A549 (cell line): Measurements from ENCODE around the gene OR13C8. TPM values are rescaled to one million over a fixed set of nuclear protein-coding genes. Genes with fewer than 3 reads are reported as not detected.
"Not testable (repeated sequence)": the region's sequence is repeated elsewhere in the genome, so short reads cannot be mapped to it uniquely, and the experiment has no call there.

Experiments used
- ATAC-seq, 2 experiments: fragments of 200-7000 bp in 1 of 2; fragments of >200 bp in 1 of 2; cut with Nextera tagmentation in 1 of 2; cut with Tn5 transposase in 1 of 2; 3 replicates each; pipeline versions ENCODE4 v1.8.0 to v1.9.1; 2018 to 2020; ENCODE audit warnings: mild to moderate bottlenecking in 1 of 2, moderate library complexity in 1 of 2
- CTCF ChIA-PET: fragments of 300-600 bp; sonication (Branson Sonifier 250); formaldehyde crosslinking; extraction: SDS; loops from one replicate; lab custom pipeline; 2021; ENCODE audit warnings: antibody characterized with exemption, inconsistent platforms; lab: Yijun Ruan, JAX
- POLR2A ChIA-PET: fragments of 350-600 bp; formaldehyde crosslinking; extraction: SDS; loops from one replicate; lab custom pipeline; 2021; ENCODE audit warnings: antibody characterized with exemption, inconsistent platforms; lab: Yijun Ruan, JAX
- DNase-seq, 2 experiments: peaks; one replicate each; pipeline versions ENCODE4 v3.0.0 to v3.0.0-alpha.2; 2011 to 2016; ENCODE audit warnings: low read depth in 1 of 2, low spot score in 1 of 2
- FAIRE-seq: peaks from 2 replicates; lab custom pipeline; 2011; peaks lifted over from hg19 to GRCh38; lab: Jason Lieb, UNC
- H3K27ac ChIP-seq, 2 experiments: fragments of >200 bp; sonication (Bioruptor Twin); formaldehyde crosslinking; 3 replicates each; pipeline ENCODE4 v1.5.1; 2016 to 2017
- H3K4me1 ChIP-seq: fragments of >200 bp; sonication (Bioruptor Twin); formaldehyde crosslinking; 3 replicates; pipeline ENCODE4 v1.6.1; 2016
- H3K4me2 ChIP-seq: fragments of >200 bp; sonication (Bioruptor Twin); formaldehyde crosslinking; 3 replicates; pipeline ENCODE4 v1.6.1; 2016
- H3K4me3 ChIP-seq: fragments of >200 bp; sonication (Bioruptor Twin); formaldehyde crosslinking; 3 replicates; pipeline ENCODE4 v1.5.1; 2016
- H3K9me3 ChIP-seq: fragments of >200 bp; sonication (Bioruptor Twin); formaldehyde crosslinking; 3 replicates; pipeline ENCODE4 v1.6.1; 2016
- CBX2 ChIP-seq: fragments of 200-600 bp; sonication (generic); IDR thresholded peaks from 2 replicates; pipeline ENCODE4 v1.6.1; 2016; ENCODE audit warnings: low read depth, mild to moderate bottlenecking, borderline replicate concordance
- EHF ChIP-seq: fragments of 250-450 bp; sonication (Bioruptor Pico); IDR thresholded peaks from 2 replicates; pipeline ENCODE4 v1.5.0; 2020; ENCODE audit warnings: mild to moderate bottlenecking
- EHMT2 ChIP-seq: fragments of 200-600 bp; sonication (generic); IDR thresholded peaks from 2 replicates; pipeline ENCODE4 v1.6.1; 2016; ENCODE audit warnings: antibody characterized with exemption, low read depth, mild to moderate bottlenecking, moderate library complexity
- EP300 ChIP-seq, 2 experiments: fragments of >200 bp; sonication (Bioruptor Twin); formaldehyde crosslinking; IDR thresholded peaks; 2 replicates in 1 of 2; 3 replicates in 1 of 2; pipeline ENCODE4 v1.6.1; 2016 to 2017
- ESRRA ChIP-seq: fragments of 150-350 bp; IDR thresholded peaks from 2 replicates; pipeline ENCODE4 v1.6.1; 2014; ENCODE audit warnings: mild to moderate bottlenecking, low read length, borderline replicate concordance
- HOXA7 ChIP-seq: fragments of 250-450 bp; sonication (Bioruptor Pico); IDR thresholded peaks from 2 replicates; pipeline ENCODE4 v1.5.0; 2020; ENCODE audit warnings: mild to moderate bottlenecking, moderate library complexity
- HOXB5 ChIP-seq: fragments of 250-450 bp; sonication (Bioruptor Pico); IDR thresholded peaks from 2 replicates; pipeline ENCODE4 v1.5.0; 2020; ENCODE audit warnings: mild to moderate bottlenecking, moderate library complexity
- JUNB ChIP-seq: fragments of >200 bp; sonication (Bioruptor Twin); formaldehyde crosslinking; IDR thresholded peaks from 2 replicates; pipeline ENCODE4 v1.6.1; 2016
- KDM1A ChIP-seq: fragments of 200-600 bp; sonication (generic); IDR thresholded peaks from 2 replicates; pipeline ENCODE4 v1.6.1; 2016; ENCODE audit warnings: low read depth, mild to moderate bottlenecking
- NR3C1 ChIP-seq: fragments of >200 bp; sonication (Bioruptor Twin); formaldehyde crosslinking; IDR thresholded peaks from 3 replicates; pipeline ENCODE4 v1.6.1; 2017
- RNF2 ChIP-seq: fragments of 200-600 bp; sonication (generic); IDR thresholded peaks from 2 replicates; pipeline ENCODE4 v1.6.1; 2016; ENCODE audit warnings: low read depth, mild to moderate bottlenecking, antibody characterized with exemption, moderate library complexity, borderline replicate concordance
- SMC3 ChIP-seq: fragments of >200 bp; sonication (Bioruptor Twin); formaldehyde crosslinking; IDR thresholded peaks from 3 replicates; pipeline ENCODE4 v1.6.1; 2018; ENCODE audit warnings: inconsistent platforms
- TP53 ChIP-seq: fragments of 250-450 bp; sonication (Bioruptor Pico); IDR thresholded peaks from 2 replicates; pipeline ENCODE4 v1.5.0; 2021; ENCODE audit warnings: mild to moderate bottlenecking, moderate library complexity
- WGBS: methylation state at CpG from one replicate; pipeline ENCODE4 v1.1.6; 2017; ENCODE audit errors: missing lambda C conversion rate; 5-methylcytosine and 5-hydroxymethylcytosine counted together
- polyA plus RNA-seq, 4 experiments: library from polyadenylated mRNA; depleted of rRNA in 3 of 4; stranded (reverse); fragments of >200 nt; fragmentation: RNase III in 1 of 4; extraction: RNeasy Plus Mini Kit Qiagen cat#74134 plus additional on column Dnase treatment in 1 of 4; gene quantifications; 2 replicates in 3 of 4; 3 replicates in 1 of 4; pipeline ENCODE4 v1.2.3, GENCODE V29; 2011 to 2017
- TF ChIP-seq, protein P1 (sequence below): fragments of 250-450 bp; sonication (Bioruptor Pico); IDR thresholded peaks from 2 replicates; pipeline ENCODE4 v1.5.0; 2020; ENCODE audit warnings: low read depth, mild to moderate bottlenecking, moderate library complexity
- TF ChIP-seq, protein P2 (sequence below): IDR thresholded peaks from 2 replicates; pipeline ENCODE4 v1.6.1; 2012

Gene OR13C8
- polyA plus RNA-seq, 2 of the 4 experiments (the other 2 are of a cell fraction), result not detected

DNA sequence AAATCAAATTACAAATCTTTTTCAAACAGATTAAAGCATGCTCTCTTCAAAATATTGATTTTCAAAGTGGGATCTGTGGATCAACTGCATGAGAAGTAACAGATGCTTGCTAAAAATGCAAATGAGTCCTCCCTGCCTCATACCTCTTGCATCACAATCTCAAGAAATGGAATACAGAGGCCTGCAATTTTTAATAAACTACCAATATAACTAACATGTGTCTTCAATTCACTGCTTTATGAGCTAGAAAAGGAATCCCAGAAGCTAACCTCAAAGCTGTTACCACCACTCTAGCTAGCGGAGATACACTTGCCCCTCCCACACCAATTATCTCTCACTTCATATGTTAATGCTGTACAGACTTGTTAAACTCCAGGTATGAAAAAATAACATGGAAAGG is 20.7 kb downstream of the OR13C8 start:
- H3K4me1 ChIP-seq, result no peaks in the 10 kb centered on the region
- POLR2A ChIA-PET, result no interaction called here
- TF ChIP-seq HOXB5, result no peak
- no peak for TF ChIP-seq KDM1A
- TF ChIP-seq HOXA7 (CRISPR knock-in tag), result no peak
- TF ChIP-seq EHF (CRISPR knock-in tag), result no peak
- TF ChIP-seq, all 56 proteins: peak for 0
- no peak overlapping the region for H3K4me2 ChIP-seq
- no peak for ATAC-seq
- H3K4me3 ChIP-seq, result no peak overlapping the region
- FAIRE-seq, result no peak
- 0% methylated on average over 1 of the region's 1 CpG for WGBS
- no peak for DNase-seq
- H3K9me3 ChIP-seq, result no peaks in the 10 kb centered on the region
- H3K27ac ChIP-seq, result no peak overlapping the region
- CTCF ChIA-PET, result no interaction called here

DNA sequence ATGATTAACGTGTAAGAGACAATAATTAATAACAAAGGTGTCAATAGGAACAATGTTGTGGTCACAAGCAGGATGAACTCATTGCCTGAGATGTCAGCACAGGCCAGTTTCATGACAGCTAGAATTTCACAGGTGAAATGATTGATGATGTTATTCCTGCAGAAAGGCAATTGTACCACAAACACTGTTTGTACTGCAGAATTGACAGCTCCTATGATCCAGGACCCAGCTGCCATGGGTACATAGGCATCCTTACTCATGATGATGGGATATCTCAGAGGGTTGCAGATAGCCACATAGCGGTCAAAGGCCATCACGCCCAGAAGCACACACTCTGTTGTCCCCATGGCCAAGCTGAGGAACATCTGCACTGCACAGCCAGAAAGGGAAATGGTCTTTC is 29.8 kb downstream of the OR13C8 start:
- H3K4me1 ChIP-seq, DNase-seq, POLR2A ChIA-PET, H3K4me3 ChIP-seq, H3K4me2 ChIP-seq, H3K27ac ChIP-seq, ATAC-seq, H3K9me3 ChIP-seq, CTCF ChIA-PET, FAIRE-seq: not testable (repeated sequence)
- 0% methylated on average over 1 of the region's 3 CpGs for WGBS

GRCh38 chr9:104599313-104599712 is 30.3 kb downstream of the OR13C8 start, which contains the start of gene OR13C5:
Gene OR13C5, minus strand, starts transcription at chr9:104599413. Its CDS starts 0 bp downstream, at chr9:104599413.
- ATAC-seq, H3K4me3 ChIP-seq, POLR2A ChIA-PET, H3K27ac ChIP-seq, H3K4me2 ChIP-seq, DNase-seq, FAIRE-seq, H3K4me1 ChIP-seq, CTCF ChIA-PET, H3K9me3 ChIP-seq: not testable (repeated sequence)

- no peak for FAIRE-seq
- Histone ChIP-seq H3K4me1 (no peaks in the 10 kb centered on the region), H3K4me2 (no peak overlapping the region), H3K9me3 (no peaks in the 10 kb centered on the region), H3K4me3 (no peak overlapping the region), H3K27ac (no peak overlapping the region)
- POLR2A ChIA-PET, result no interaction called here
- CTCF ChIA-PET, result no interaction called here
- WGBS, result 25% methylated on average over 3 of the region's 3 CpGs
- no peak for ATAC-seq
- TF ChIP-seq HOXA7 (CRISPR knock-in tag) (no peak), EHMT2 (no peak), CBX2 (no peak), NR3C1 (no peak), RNF2 (no peak), EP300 (IDR thresholded peaks at IDR 0.05) (no peak), EHF (CRISPR knock-in tag) (no peak)
- TF ChIP-seq, protein P1, sequence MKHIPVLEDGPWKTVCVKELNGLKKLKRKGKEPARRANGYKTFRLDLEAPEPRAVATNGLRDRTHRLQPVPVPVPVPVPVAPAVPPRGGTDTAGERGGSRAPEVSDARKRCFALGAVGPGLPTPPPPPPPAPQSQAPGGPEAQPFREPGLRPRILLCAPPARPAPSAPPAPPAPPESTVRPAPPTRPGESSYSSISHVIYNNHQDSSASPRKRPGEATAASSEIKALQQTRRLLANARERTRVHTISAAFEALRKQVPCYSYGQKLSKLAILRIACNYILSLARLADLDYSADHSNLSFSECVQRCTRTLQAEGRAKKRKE (CRISPR knock-in tag), result no peak
- no peak for DNase-seq
Observed at GRCh38 chr9:104604801-104605200, 35.8 kb downstream of the OR13C8 start.

DNA sequence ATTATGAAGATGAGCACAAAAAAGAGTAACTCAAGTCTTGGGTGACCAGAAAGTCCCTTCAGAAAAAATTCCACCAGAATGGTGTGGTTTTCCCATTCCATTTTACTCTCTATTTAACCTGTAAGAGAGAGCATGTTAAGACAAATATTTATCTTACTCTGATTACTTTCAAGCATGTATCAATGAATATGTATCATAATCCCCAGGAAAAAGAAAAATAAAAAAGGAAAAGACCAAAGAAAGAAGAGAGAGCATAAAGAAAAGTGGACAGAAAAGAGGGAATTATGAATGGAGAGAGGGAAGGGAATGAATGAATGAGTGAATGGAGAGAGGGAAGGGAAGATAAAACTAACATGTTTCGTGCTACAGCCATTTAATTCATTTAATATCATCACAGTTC is 36.6 kb downstream of the OR13C8 start, which contains the start of gene OR13C2:
TSS of gene OR13C2 (minus strand) at position 101 of the 400 bp plus-strand sequence. CDS start at position 101, 0 bp downstream.
- H3K27ac ChIP-seq, H3K4me3 ChIP-seq, CTCF ChIA-PET, POLR2A ChIA-PET, H3K4me1 ChIP-seq, FAIRE-seq, DNase-seq, H3K9me3 ChIP-seq, ATAC-seq, H3K4me2 ChIP-seq: not testable (repeated sequence)
- 0% methylated on average over 1 of the region's 1 CpG for WGBS

- POLR2A ChIA-PET, result no interaction called here
- Histone ChIP-seq H3K4me2 (no peak overlapping the region), H3K9me3 (no peaks in the 10 kb centered on the region), H3K4me3 (no peak overlapping the region), H3K27ac (no peak overlapping the region), H3K4me1 (no peaks in the 10 kb centered on the region)
- 23% methylated on average over 2 of the region's 2 CpGs for WGBS
- ATAC-seq, result no peak
- FAIRE-seq, result no peak
- DNase-seq, result no peak
- CTCF ChIA-PET, result no interaction called here
- no peak for TF ChIP-seq TP53
- TF ChIP-seq CBX2, result no peak
- TF ChIP-seq, protein P2, sequence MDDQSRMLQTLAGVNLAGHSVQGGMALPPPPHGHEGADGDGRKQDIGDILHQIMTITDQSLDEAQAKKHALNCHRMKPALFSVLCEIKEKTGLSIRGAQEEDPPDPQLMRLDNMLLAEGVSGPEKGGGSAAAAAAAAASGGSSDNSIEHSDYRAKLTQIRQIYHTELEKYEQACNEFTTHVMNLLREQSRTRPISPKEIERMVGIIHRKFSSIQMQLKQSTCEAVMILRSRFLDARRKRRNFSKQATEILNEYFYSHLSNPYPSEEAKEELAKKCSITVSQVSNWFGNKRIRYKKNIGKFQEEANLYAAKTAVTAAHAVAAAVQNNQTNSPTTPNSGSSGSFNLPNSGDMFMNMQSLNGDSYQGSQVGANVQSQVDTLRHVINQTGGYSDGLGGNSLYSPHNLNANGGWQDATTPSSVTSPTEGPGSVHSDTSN, result no peak
- TF ChIP-seq SMC3, result no peak
- no peak for TF ChIP-seq ESRRA
- no peak for TF ChIP-seq JUNB
- TF ChIP-seq EP300 (IDR thresholded peaks at IDR 0.05), result no peak
Observed at GRCh38 chr9:104606152-104606551, 37.2 kb downstream of the OR13C8 start.
